Measurements from ENCODE around the gene MMP17.

DNA sequence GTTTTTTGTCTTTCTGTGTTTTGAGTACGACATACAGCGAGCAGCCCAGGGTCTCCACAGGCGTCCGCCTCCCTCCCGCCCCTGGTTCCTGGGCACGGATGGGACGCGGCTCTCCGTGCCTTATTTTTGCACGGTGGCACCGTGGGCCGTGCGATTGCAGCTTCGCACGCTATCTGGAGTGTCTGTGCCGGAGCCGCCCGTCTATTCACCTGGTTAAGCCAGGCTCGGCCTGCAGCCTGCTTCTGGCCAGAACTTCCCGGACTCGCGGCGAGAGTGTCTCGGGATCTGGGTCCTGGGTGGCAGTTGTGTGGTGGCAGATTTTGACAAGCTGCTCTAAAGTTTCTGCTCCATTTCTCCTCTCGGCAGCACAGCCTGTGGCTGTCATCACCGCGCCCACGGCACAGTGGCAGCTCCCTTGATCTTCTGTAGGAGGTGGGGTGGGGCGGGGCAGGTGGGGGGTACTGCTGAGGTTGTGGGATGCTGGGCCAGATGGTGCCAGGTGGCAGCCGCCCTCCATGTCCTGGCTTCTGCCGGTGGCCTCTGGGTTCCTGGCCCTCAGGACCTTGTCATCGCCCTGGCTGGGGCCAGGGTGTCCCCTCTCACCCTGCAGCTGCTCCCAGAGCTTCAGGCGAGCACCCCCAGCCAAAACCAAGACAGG, 2.9 kb downstream of the MMP17 start:
- TF ChIP-seq EZH2 (IDR thresholded peaks at IDR 0.05; ENCODE audit: borderline replicate concordance, insufficient read depth, low read depth, low read length, poor library complexity, severe bottlenecking), result no peak
- TF ChIP-seq, protein P1, sequence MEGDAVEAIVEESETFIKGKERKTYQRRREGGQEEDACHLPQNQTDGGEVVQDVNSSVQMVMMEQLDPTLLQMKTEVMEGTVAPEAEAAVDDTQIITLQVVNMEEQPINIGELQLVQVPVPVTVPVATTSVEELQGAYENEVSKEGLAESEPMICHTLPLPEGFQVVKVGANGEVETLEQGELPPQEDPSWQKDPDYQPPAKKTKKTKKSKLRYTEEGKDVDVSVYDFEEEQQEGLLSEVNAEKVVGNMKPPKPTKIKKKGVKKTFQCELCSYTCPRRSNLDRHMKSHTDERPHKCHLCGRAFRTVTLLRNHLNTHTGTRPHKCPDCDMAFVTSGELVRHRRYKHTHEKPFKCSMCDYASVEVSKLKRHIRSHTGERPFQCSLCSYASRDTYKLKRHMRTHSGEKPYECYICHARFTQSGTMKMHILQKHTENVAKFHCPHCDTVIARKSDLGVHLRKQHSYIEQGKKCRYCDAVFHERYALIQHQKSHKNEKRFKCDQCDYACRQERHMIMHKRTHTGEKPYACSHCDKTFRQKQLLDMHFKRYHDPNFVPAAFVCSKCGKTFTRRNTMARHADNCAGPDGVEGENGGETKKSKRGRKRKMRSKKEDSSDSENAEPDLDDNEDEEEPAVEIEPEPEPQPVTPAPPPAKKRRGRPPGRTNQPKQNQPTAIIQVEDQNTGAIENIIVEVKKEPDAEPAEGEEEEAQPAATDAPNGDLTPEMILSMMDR (IDR thresholded peaks at IDR 0.05), result no peak
